ENCODE measurements around the gene YTHDF2.
"Not testable (repeated sequence)": the region's sequence is repeated elsewhere in the genome, so short reads cannot be mapped to it uniquely, and the experiment has no call there.

Gene YTHDF2

GRCh38 chr1:28736450-28737306 is at the start of gene YTHDF2:
YTHDF2 (plus strand) TSS chr1:28736940; CDS start chr1:28737121, 181 bp downstream.
- peak; percentile 95 for DNase-seq

GRCh38 chr1:28691627-28692026 is 45.1 kb upstream of the YTHDF2 start:
- DNase-seq = not testable (repeated sequence)

- no peak for DNase-seq
Measured at GRCh38 chr1:28703629-28704028, 33.1 kb upstream of the YTHDF2 start.

GRCh38 chr1:28716336-28716735 is 20.4 kb upstream of the YTHDF2 start:
- DNase-seq = no peak

- DNase-seq = no peak
Measured at GRCh38 chr1:28718166-28718565, 18.6 kb upstream of the YTHDF2 start.

GRCh38 chr1:28718586-28719331 is 18.0 kb upstream of the YTHDF2 start:
- DNase-seq = no peak

GRCh38 chr1:28719332-28719619 is 17.5 kb upstream of the YTHDF2 start:
- DNase-seq = no peak

- no peak for DNase-seq
Measured at GRCh38 chr1:28720376-28720775, 16.4 kb upstream of the YTHDF2 start.

- not testable (repeated sequence) for DNase-seq
Measured at GRCh38 chr1:28721927-28722326, 14.8 kb upstream of the YTHDF2 start.

- not testable (repeated sequence) for DNase-seq
Measured at GRCh38 chr1:28725365-28725764, 11.4 kb upstream of the YTHDF2 start.

GRCh38 chr1:28735961-28736449 is 735 bp upstream of the YTHDF2 start:
- DNase-seq = no peak

- peak; percentile 50 for DNase-seq
Measured at GRCh38 chr1:28737307-28738132, 780 bp downstream of the YTHDF2 start.

GRCh38 chr1:28740118-28740517 is 3.4 kb downstream of the YTHDF2 start:
- no peak for DNase-seq

GRCh38 chr1:28744184-28744583 is 7.4 kb downstream of the YTHDF2 start:
- DNase-seq = no peak

GRCh38 chr1:28745653-28746173 is 9.0 kb downstream of the YTHDF2 start:
- DNase-seq = no peak

- no peak for DNase-seq
Measured at GRCh38 chr1:28750330-28750729, 13.6 kb downstream of the YTHDF2 start.

GRCh38 chr1:28750771-28751294 is 14.1 kb downstream of the YTHDF2 start:
- DNase-seq = not testable (repeated sequence)

GRCh38 chr1:28751315-28752060 is 14.7 kb downstream of the YTHDF2 start:
- no peak for DNase-seq

- no peak for DNase-seq
Measured at GRCh38 chr1:28755701-28756100, 19.0 kb downstream of the YTHDF2 start.

GRCh38 chr1:28756846-28757245 is 20.1 kb downstream of the YTHDF2 start:
- DNase-seq = no peak

- no peak for DNase-seq
Measured at GRCh38 chr1:28758420-28758819, 21.7 kb downstream of the YTHDF2 start.

GRCh38 chr1:28759257-28759656 is 22.5 kb downstream of the YTHDF2 start:
- DNase-seq = no peak
